Right ventricle myocardium inferior (tissue), 1 donor: Measurements from ENCODE around the gene FAM43A. TPM values are rescaled to one million over a fixed set of nuclear protein-coding genes. Genes with fewer than 3 reads are reported as not detected.

Experiments used
- ATAC-seq: fragments of 200-7000 bp; cut with Tn5 transposase; one replicate; pipeline ENCODE4 v1.9.1; 2020; ENCODE audit warnings: mild to moderate bottlenecking, moderate library complexity
- DNase-seq: peaks from one replicate; pipeline ENCODE4 v3.0.0; 2021; ENCODE audit errors: missing footprints
- intact Hi-C: fragments of 100-400 bp; cut with DNase I; formaldehyde crosslinking; loops from one replicate; pipeline ENCODE4 v1.11.0; 2022
- total RNA-seq: library from RNA; stranded (reverse); fragmentation: NEBNext Ultra II Directional; extraction: Animal tissue kit (Norgen Biotek cat#: 25700); gene quantifications from one replicate; pipeline ENCODE4 v1.2.1, GENCODE V29; 2021
- donor health status: DM: no; HTN: yes; CAD: no; lungs with severe emphysema.

FAM43A gene
- total RNA-seq, 1 donor from 2014 or later: 15.7 TPM

DNA sequence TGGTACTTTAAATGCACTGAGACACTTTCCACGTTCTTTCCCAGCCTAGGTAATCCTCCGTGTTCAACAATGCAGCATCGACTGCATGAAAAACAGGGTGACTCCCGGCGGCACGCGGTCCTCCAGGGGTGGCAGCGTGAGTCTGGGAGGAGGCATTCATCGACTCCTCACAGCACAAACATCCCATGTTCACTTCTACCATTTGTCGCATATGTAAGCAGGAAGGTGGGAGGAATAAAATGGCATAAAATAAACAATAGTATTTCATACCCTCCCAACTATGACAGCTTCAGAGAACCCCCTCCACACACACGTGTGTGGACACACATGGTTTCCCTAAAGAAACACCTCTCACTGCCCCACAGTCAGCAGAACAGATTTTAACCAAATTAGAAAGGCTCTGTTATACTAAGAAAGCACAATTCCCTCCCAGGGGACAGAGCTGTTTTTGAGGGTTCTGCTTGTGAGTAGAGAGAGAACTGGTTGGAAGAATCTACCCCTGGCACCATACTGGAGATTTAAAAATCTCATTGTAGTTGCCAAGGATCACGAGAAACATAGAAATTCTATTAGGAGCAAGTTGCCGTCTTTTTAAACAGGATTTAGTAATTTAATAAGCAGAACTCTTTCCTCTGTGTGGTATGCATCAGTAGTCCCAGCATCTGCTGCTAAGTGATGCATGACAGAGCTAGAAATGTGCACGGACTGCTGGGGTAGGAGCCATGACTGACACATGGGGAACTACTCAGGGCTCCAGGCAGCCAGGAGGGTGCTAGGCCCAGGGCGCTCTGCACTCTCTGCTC, 6.0 kb downstream of the FAM43A start:
- ATAC-seq (no peak), DNase-seq (no peak)
- intact Hi-C loops: no loop called here

DNA sequence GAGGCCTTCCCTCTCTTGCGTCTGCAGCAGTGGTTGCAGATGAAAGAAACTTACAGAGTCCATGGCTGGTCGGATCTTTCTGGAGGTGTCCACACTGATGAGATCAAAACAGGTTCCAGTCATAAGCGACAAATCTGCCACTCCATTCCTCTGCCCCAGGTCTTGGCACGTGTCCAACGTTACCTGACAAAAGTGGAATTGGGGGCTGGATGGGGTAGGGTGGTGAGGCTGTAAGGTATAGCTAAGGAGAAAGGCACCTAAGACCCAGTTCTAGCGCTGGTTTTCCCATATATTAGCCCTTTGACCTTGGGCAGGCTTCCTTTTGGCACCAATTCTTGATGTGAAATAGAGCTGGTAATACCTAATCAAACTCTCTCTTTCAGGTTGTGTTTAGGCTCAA, 11.0 kb downstream of the FAM43A start:
- intact Hi-C loops: no loop called here
- DNase-seq: no peak
- ATAC-seq: no peak

DNA sequence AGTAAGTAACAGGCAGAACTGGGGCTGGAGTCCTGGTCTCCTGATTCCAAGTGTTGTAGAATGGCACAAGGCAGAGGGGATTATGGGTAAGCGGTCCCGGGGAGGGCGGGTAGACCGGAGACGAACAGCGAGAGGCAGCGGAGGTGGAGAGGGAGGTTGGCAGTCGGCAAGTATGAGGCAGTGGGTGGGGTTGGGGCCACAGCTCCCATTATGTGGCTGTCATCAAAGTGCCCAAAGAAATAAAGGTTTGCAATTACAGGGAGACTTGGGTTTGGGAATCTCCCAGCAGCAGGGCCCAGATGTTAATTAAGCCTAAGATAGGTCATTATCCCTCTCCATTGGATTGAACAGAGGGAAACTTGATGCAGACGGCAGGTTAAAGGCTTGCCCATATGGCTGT, 16.9 kb downstream of the FAM43A start:
- intact Hi-C loops: no loop called here
- no peak for ATAC-seq
- DNase-seq: no peak

DNA sequence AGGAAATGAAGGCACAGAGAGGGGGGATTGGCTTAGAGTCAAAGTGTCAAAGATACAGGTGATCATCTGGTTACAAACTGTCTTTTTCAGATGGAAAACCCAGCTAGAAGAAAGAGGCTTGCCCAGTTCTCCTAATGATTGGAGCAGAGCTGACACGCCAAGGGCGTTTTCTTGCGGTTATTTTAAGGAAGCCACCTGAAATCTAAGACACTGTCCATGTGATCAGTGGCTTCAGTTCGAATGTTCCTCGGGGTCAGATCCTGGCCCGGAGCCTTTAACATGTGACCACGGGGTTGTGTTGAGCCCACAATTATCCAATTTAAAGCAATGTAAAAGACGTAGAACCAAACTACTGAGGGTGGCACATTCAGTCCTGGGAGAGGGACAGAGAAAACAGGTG, 19.5 kb downstream of the FAM43A start:
- ATAC-seq (no peak), DNase-seq (no peak)
- intact Hi-C loops: no loop called here

DNA sequence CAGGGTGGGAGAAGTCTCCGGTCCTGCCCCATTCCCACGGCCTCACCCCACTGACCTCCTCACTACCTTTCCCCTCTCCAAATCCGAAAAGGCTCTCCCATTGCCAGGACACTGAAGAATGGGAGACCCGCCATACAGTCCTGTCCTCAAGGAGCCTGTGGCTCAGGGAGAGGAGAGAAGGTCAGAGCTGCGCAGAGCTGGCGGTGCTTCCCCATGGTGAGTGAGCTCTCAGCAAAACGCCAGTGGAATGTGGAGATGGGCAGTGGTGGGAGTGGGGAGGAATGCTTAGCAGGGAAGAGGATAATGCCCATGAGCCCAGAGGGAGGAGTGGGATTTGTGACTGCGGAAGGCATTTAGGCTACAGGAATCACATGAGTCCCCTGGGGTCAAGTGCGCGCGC, 20.1 kb downstream of the FAM43A start:
- DNase-seq: no peak
- intact Hi-C loops: no loop called here
- peak; percentile 37 for ATAC-seq

DNA sequence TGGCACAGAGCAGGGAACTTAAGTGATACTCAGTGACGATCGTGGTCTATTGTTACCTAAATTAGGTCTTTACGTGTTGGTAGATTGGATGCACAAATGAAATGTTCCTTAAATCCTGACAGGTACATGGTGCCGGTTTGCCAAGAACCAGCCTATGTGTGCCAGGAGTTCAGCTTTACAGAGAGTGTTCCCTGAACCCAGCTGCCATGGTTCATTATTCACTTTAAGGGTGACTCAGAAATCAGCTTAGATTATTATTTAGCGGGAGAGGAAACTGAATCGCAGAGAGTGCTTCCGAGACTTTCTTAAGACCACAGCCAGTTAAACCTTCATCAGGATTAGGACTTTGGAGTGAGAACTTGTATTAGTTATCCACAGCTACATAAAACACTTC, 21.5 kb downstream of the FAM43A start:
- no peak for DNase-seq
- intact Hi-C loops: no loop called here
- no peak for ATAC-seq

DNA sequence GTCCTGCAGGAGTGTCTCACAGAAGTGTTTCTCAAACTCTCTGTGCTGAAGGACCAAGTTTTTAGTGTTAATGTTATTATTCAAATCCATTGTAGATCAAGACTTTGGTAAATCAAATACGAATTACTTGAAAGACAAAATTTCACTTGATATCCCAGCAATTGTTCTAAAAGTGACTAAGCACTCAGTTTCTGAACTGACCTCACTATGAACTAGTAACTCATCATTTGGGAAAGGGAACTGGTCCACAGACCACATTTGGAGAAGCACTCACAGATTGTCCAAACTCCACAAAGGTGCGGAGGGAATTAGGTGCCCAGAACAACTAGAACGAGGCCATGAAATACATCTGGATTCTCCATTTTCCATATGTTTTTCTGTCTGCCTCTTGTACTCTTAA, 25.6 kb downstream of the FAM43A start:
- ATAC-seq (no peak), DNase-seq (no peak)
- intact Hi-C loops: no loop called here

DNA sequence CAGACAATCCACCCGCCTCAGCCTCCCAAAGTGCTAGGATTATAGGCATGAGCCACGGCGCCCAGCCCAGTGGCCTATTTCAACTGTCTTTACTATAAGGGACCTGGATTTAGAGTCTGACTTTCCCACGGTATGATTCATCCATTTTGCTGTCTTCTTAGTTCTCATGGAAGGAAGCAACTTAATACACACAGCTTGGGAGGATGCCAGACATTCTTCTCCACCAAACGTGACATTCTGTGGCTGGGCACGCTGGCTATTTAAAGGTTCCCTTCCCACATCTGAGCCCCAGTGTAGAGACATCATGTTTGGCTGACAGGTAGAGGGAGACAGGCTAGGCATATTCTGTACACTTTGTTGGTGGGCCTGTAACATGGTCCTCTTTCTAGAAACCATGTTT, 26.2 kb downstream of the FAM43A start:
- intact Hi-C loops: no loop called here
- DNase-seq: no peak

DNA sequence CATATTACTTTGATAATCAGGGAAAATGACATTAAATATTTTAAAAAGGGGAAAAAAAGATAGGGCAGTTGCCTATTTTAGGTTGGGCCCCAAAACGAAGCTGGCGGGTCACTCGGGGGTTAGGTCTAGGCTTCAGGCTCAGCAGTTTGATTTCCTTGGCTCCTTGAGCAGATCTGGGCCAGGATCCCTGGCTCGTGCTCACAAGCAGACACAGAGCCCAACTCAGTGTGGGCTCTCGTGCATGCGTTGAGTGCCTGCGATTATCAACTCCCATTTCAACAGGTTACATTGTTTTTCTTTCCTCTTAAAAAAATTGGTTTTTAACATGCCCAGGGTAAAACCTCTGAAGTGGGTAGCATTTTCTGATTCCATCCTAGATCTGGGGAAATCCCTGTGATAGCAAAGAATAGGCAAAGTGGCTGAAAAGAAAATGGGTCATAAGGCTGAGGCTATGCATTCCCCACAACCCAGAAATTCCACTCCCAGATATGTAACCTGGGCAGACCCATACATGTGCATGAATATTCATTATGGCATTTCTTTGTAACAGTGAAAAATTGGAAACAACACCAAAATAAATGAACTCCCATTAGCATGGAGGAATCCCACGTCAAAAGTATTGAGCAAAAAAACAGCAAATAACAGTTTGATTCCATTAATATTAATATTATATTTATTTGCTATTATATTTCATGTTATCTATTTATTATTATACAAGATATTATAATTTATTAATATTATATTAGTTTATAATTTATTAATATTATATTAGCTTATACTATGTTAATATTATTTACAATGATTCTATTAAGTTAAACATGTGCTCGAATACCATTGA, 27.8 kb downstream of the FAM43A start:
- ATAC-seq (no peak), DNase-seq (no peak)
- intact Hi-C loops: no loop called here

More for the DNA sequence above, 26.2 kb downstream of the FAM43A start:
- ATAC-seq: peak; percentile 69

DNA sequence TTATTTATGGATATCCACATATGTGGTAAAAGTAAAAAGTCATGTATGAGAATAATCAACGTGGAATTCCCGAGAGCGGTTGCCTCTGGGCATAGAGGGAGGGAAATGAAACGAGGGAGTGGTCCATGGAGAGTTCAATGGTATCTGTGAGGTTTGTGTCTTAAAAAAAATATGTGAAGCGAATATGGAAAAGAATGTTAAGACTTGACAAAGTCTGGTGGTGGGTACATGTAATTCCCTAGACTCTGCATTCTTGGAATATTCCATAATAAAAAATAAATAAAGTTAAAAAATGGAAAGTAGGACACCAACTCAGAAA, 28.4 kb downstream of the FAM43A start:
- ATAC-seq (no peak), DNase-seq (no peak)
- intact Hi-C loops: no loop called here

DNA sequence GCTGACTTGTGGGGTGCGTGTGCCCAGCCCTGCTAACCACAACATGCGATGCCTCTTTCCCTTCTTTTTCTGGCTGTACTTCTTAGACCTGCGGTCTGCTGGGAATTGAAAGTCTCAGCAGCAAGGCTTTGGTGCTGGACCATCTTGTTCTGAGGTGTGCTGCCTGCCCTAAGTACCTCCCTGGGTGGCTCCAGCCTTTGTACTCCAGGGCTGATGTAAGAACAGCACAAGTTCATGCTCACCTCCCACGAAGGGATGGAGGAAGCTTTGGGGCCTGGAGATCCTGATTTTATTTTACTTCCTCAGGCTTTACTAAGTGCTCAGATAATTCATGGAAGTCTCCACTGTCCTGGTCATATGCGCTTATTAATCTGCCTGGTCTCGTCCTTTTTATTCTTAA, 28.9 kb downstream of the FAM43A start:
- DNase-seq (no peak), ATAC-seq (no peak)
- intact Hi-C loops: no loop called here

DNA sequence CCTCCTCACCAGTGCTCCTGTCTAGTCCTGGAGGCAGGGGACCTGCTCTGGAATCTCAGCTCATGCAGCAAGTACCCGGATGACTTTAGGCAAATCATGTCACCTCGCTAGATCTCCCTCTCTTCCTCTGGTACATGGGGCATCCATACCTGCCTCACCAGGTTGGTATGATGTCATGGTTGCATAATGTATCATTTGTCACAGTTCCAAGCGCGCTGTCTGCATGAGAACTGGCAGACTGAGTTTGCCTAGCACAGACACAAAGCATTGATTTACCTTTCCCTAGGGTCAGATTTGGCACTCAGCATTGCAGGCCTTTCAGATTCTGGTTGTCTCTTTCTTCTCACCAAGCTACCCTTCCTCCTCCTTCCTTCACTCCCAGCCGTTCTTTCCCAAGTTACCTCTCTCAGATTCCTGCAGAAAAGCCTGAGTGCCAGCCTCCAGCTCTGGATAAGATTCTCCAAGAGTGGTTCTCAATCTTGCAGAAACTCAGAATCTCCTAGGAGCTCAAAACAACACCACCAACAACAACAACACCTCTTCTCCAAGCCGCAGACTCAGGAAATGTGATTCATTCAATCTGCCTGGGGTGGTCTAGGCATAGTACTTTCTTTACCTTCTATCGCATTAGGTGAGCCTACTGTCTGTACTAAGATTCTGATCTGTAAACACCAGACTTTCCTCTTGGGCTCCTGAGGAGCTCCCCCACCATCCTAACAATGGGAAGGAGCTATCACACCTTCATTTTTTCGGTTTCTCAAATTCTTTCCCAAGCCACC, 29.5 kb downstream of the FAM43A start:
- ATAC-seq (no peak), DNase-seq (no peak)
- intact Hi-C loops: no loop called here

DNA sequence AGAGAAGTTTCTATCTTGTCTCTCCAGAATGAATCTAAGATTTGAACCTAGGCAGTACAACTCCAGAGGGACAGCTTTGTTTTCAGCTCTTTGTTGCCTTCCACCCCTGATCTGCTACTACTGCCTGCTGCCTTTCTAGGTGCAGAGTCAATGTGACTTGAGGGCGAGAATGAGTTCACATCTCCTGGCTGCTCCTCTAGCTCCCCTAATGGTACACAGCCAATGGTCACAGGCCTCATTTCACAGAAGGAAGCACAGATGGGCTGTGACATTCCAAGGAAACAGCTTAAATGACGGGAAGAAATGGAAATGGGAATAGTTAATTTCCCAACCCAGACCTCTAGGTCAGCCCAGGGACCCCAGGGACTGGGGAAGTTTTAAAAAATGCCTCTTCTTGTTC, 32.4 kb downstream of the FAM43A start:
- intact Hi-C loops: no loop called here
- ATAC-seq (no peak), DNase-seq (no peak)

DNA sequence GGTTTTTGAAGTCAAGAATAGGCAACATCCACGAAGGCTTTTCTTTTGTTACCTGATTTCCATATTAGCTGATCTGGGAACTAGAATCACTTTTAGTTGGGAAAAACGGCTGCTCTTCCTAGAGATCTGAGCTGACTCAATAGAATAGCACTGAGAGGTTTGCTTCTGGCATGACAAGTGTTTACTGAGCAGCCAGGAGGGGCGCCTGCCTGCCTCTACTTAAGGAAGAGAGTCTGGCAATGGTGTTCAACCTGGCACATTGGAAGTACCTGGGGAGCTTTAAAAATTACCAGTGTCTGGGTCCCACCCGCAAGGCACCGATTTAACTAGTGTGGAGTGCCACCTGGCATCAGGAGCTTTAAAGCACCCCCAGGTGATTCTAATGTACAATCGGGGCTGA, 34.4 kb downstream of the FAM43A start:
- intact Hi-C loops: no loop called here
- no peak for ATAC-seq
- no peak for DNase-seq

DNA sequence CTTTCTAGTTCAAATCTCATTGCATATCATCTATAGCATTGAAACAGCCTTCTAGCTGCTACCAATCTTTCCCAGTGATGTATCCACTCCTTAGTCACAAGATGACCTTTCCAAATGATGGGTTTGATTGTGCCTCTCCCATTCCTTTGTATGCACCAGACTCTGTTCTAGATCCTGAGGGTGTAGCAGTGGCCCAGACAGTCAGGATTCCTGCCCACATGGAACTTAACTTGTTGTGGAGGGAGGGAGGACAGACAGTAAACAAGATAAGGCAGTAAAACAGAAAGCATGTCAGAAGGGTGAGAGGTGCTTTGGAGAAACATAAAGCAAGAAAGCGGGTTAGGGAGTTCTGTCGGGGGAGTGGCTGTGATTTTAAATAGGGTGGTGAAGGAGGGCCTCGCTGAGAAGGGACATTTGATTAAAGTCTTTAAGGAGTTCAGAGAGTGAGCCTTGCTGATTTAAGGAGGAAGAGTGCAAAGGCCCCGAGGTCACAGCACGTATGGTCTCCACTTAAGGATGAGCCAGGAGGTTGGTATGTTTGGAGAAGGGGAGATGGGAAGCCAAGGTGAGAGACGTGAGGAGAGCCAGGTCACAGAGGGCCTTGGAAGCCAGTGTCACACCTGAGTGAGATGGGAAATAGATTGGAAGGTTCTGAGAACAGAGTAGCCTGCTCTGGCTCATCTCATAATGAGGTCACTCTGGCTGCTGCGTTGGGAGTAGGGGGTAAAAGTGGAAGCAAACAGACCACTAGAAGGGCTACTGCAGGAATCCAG, 38.3 kb downstream of the FAM43A start:
- ATAC-seq (no peak), DNase-seq (no peak)

DNA sequence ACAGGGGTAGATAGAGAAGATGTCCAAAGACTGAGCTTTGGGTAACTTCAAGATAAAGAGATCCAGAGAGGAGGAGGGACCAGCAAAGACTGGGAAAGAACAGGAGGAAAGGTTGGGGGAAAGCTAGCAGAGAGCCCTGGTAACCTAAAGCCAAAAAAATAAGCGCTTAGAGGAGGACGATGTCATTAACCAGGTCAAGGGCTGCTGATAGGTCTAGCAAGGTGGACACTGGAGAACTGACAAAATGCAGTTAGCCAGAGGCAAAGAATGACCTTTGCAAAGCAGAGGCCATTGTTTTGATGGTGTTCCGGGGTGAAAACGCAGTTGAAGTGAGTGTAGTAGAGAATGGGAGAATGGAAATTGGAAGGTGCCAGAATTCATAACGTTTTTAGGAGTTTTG, 39.7 kb downstream of the FAM43A start:
- intact Hi-C loops: no loop called here
- ATAC-seq (no peak), DNase-seq (no peak)

More for the DNA sequence above, 38.3 kb downstream of the FAM43A start:
- intact Hi-C loops: no loop called here

DNA sequence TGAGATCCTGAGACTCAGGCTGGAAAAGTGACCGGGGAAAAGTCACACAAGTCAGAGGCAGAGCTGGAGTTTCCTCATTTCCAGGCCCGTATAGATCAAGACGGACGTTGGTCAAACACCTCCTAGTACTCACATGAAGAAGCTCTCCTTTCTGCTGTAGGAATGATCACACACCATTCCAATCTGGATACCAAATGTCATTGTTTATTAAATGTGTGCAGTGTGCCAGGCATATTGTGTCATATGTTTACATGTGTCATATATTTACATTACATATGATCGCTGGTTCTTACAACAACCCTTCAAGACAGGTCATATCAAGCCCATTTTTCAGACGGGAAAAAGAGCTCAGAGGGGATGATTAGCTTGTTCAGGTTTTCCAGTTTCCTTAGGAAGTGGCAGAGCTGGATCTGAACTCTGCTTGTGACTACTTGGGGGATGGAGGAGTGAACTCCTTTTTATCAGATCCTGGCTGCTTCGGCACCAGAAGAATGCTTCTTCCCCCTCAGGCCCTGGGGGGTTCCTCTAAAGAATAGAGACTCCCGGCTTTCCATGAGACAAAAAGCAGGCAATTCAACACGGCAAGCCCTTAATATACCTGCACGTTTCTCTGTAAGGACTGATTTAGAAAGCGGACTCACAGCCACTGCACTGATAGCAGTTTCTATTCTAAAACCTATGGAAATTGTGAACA, 41.9 kb downstream of the FAM43A start:
- intact Hi-C loops: no loop called here
- no peak for ATAC-seq

DNA sequence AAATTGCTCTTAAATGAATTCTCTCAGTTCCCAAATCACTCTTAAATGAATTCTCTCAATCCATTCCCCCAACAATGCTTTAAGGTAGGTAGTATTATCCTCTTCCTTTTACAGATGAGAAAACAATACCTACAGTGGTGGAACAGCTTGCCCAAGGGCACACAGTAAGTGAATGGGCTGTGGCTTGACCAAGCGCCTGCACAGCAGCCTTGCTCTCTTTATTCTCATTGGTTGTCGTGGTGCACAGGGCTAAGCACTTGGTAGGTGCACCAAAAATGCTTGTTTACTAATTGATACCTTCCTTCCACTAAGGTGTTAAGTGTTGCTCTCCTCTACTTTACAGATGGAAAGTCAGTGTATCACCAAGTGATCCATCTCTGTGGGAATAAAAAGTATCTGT, 43.3 kb downstream of the FAM43A start:
- DNase-seq (no peak), ATAC-seq (no peak)
- intact Hi-C loops: no loop called here

More for the DNA sequence above, 41.9 kb downstream of the FAM43A start:
- no peak for DNase-seq
